Endothelial cell of umbilical vein (primary cell): ENCODE measurements around the gene KLHL6. TPM values are rescaled to one million over a fixed set of nuclear protein-coding genes. Genes with fewer than 3 reads are reported as not detected.

Experiments used
- BruUV-seq: library from RNA; stranded (reverse); fragments of 400-500 nt; replicated peaks from 2 replicates; lab custom pipeline; 2021; lab: Mats Ljungman, UMichigan
- CTCF ChIA-PET: fragments of 300-600, 350-600 bp; sonication (Branson Sonifier 250); formaldehyde crosslinking; loops from one replicate; lab custom pipeline; 2021; ENCODE audit warnings: antibody characterized with exemption, inconsistent platforms; lab: Charles Lee
- POLR2A ChIA-PET: fragments of 300-600, 350-600 bp; sonication (Branson Sonifier 250); formaldehyde crosslinking; loops from one replicate; lab custom pipeline; 2021; ENCODE audit warnings: antibody characterized with exemption, inconsistent platforms; lab: Charles Lee
- DNase-seq: peaks from one replicate; pipeline ENCODE4 v3.0.0-alpha.2; 2011; ENCODE audit warnings: low read depth, low spot score
- FAIRE-seq: peaks from 2 replicates; lab custom pipeline; 2011; peaks lifted over from hg19 to GRCh38; lab: Jason Lieb, UNC
- H2AFZ ChIP-seq: 2 replicates; pipeline ENCODE4 v1.6.0; 2012; ENCODE audit warnings: low read depth, low read length, control low read depth, inconsistent platforms
- H3K27ac ChIP-seq: 2 replicates; pipeline ENCODE4 v1.5.1; 2011; ENCODE audit warnings: low read depth, mild to moderate bottlenecking, control low read depth, low read length, moderate library complexity; ENCODE audit not compliant: insufficient read depth
- H3K27me3 ChIP-seq, 2 experiments: 2 replicates each; pipeline versions ENCODE4 v1.6.0 to v1.6.1; 2011; ENCODE audit warnings: low read length in 2 of 2, mixed read lengths in 1 of 2; ENCODE audit not compliant: control insufficient read depth in 2 of 2, insufficient read depth in 2 of 2
- H3K36me3 ChIP-seq, 2 experiments: 2 replicates in 1 of 2; 3 replicates in 1 of 2; pipeline ENCODE4 v1.5.1; 2011; ENCODE audit warnings: low read length in 2 of 2, mild to moderate bottlenecking in 1 of 2, moderate library complexity in 1 of 2; ENCODE audit not compliant: control insufficient read depth in 2 of 2, insufficient read depth in 2 of 2; ENCODE audit errors: extremely low read depth in 1 of 2
- H3K4me1 ChIP-seq: 3 replicates; pipeline ENCODE4 v1.5.1; 2011; ENCODE audit warnings: mild to moderate bottlenecking, low read length; ENCODE audit not compliant: control insufficient read depth, insufficient read depth; ENCODE audit errors: extremely low read depth
- H3K4me2 ChIP-seq: 2 replicates; pipeline ENCODE4 v1.6.1; 2011; ENCODE audit warnings: low read length, control low read depth, mixed read lengths; ENCODE audit not compliant: insufficient read depth
- H3K4me3 ChIP-seq, 3 experiments: fragments of 200-600 bp in 1 of 3; sonication (generic), shearing (Covaris generic) in 1 of 3; replicated peaks in 1 of 3; 2 replicates each; pipeline ENCODE4 v1.5.1; 2011 to 2016; ENCODE audit warnings: control low read depth in 3 of 3, low read length in 3 of 3, mild to moderate bottlenecking in 2 of 3, inconsistent platforms in 1 of 3, low read depth in 1 of 3, moderate library complexity in 1 of 3; ENCODE audit not compliant: insufficient read depth in 1 of 3
- H3K79me2 ChIP-seq: 2 replicates; pipeline ENCODE4 v1.6.0; 2012; ENCODE audit warnings: low read length, inconsistent platforms; ENCODE audit not compliant: control insufficient read depth, insufficient read depth
- H3K9ac ChIP-seq: replicated peaks from 2 replicates; pipeline ENCODE3; 2011; ENCODE audit warnings: low read length, control low read depth; ENCODE audit not compliant: insufficient read depth; ENCODE audit errors: extremely low read depth
- H3K9me1 ChIP-seq: replicated peaks from 3 replicates; pipeline ENCODE4 v1.6.0; 2011; ENCODE audit warnings: mild to moderate bottlenecking, low read length; ENCODE audit not compliant: control insufficient read depth, insufficient read depth; ENCODE audit errors: extremely low read depth
- H3K9me3 ChIP-seq: replicated peaks from 2 replicates; pipeline ENCODE4 v1.5.1; 2012; ENCODE audit warnings: low read length, inconsistent platforms; ENCODE audit not compliant: control insufficient read depth, insufficient read depth
- H4K20me1 ChIP-seq: replicated peaks from 2 replicates; pipeline ENCODE3; 2011; ENCODE audit warnings: mild to moderate bottlenecking, low read length; ENCODE audit not compliant: control insufficient read depth, insufficient read depth; ENCODE audit errors: extremely low read depth
- EZH2 ChIP-seq: IDR thresholded peaks from 2 replicates; pipeline ENCODE4 v1.6.1; 2012; ENCODE audit warnings: borderline replicate concordance, low read depth, mild to moderate bottlenecking, moderate library complexity, low read length, inconsistent platforms; ENCODE audit not compliant: severe bottlenecking
- FOS ChIP-seq: IDR thresholded peaks from 2 replicates; pipeline ENCODE4 v1.6.1; 2011; ENCODE audit warnings: mild to moderate bottlenecking, low read length, moderate library complexity, borderline replicate concordance; ENCODE audit not compliant: insufficient read depth
- GATA2 ChIP-seq: IDR thresholded peaks from 2 replicates; pipeline ENCODE4 v1.7.0; 2011; ENCODE audit warnings: low read depth, mild to moderate bottlenecking, moderate library complexity, mixed read lengths, low read length; ENCODE audit not compliant: insufficient read length, insufficient read depth
- JUN ChIP-seq: IDR thresholded peaks from 2 replicates; pipeline ENCODE4 v1.6.1; 2011; ENCODE audit warnings: borderline replicate concordance, low read depth; ENCODE audit not compliant: insufficient read length, insufficient read depth
- MAX ChIP-seq: IDR thresholded peaks from 2 replicates; pipeline ENCODE4 v1.6.1; 2011; ENCODE audit not compliant: insufficient read depth, insufficient read length
- MYC ChIP-seq: IDR thresholded peaks from one replicate; pipeline ENCODE4 v1.6.1; 2011; ENCODE audit warnings: mild to moderate bottlenecking, low read depth, low read length
- POLR2A ChIP-seq: IDR thresholded peaks from 2 replicates; pipeline ENCODE4 v1.6.1; 2012; ENCODE audit warnings: low read depth, mild to moderate bottlenecking, control low read depth, low read length
- POLR2AphosphoS5 ChIP-seq: IDR thresholded peaks from 2 replicates; pipeline ENCODE4 v1.6.1; 2012; ENCODE audit warnings: low read depth, mild to moderate bottlenecking, control low read depth, low read length, moderate library complexity; ENCODE audit not compliant: insufficient read depth
- dilution Hi-C: fragments of 300-500 bp; cut with MboI; formaldehyde crosslinking; loops from one replicate; pipeline ENCODE4 v1.15.0; 2019; ENCODE audit warnings: low sequenced_read_pairs; ENCODE audit not compliant: extremely low pct_ligation_motif_present
- intact Hi-C: fragments of 100-400 bp; cut with micrococcal nuclease; formaldehyde crosslinking; loops from one replicate; pipeline ENCODE4 v1.10.0; 2022
- polyA plus RNA-seq, 4 experiments: library from polyadenylated mRNA; depleted of rRNA in 3 of 4; stranded (reverse) in 3 of 4; unstranded in 1 of 4; fragments of >200 nt; gene quantifications; 2 replicates each; pipeline versions ENCODE4 v1.2.1 to v1.2.3, GENCODE V29; 2011 to 2012; ENCODE audit warnings: missing spikeins in 1 of 4
- total RNA-seq: library from RNA; stranded (reverse); gene quantifications from 2 replicates; pipeline ENCODE4 v1.2.3, GENCODE V29; 2021

KLHL6 gene
- total and polyA plus RNA-seq, 2 donors (not counting 3 experiments of a cell fraction or from before 2014, with no cell fraction given): 5.7 to 12.6 TPM

GRCh38 chr3:183498634-183499033 lies 56.9 kb downstream of the KLHL6 start:
- Histone ChIP-seq H4K20me1 (no peaks in the 10 kb centered on the region), H3K9me3 (no peaks in the 10 kb centered on the region), H3K4me3 (no peak overlapping the region), H3K4me2 (no peak overlapping the region), H3K79me2 (no peaks in the 10 kb centered on the region), H2AFZ (no peak overlapping the region), H3K27me3 (no peaks in the 10 kb centered on the region), H3K9ac (no peak overlapping the region), H3K27ac (no peak overlapping the region), H3K9me1 (no peaks in the 10 kb centered on the region), H3K36me3 (peaks cover 0 to 3% of the 10 kb centered on the region in 2 experiments), H3K4me1 (no peaks in the 10 kb centered on the region)
- DNase-seq (no peak), FAIRE-seq (no peak)
- ChIA-PET POLR2A (no interaction called here), CTCF (interaction anchor here (2.6 kb wide), 1 partner anchor 19 kb away, joined by 11 read pairs; no protein-coding TSS in a partner anchor)
- intact Hi-C loops: no loop called here
- TF ChIP-seq JUN: no peak
- TF ChIP-seq POLR2A: no peak
- no peak for TF ChIP-seq MAX
- no peak for TF ChIP-seq FOS
- no peak for TF ChIP-seq GATA2
- no peak for TF ChIP-seq EZH2
- no peak for TF ChIP-seq MYC
- dilution Hi-C loops: no loop called here
- no TSS peak for BruUV-seq

- no peaks in the 10 kb centered on the region for H3K9me3 ChIP-seq
- ChIA-PET POLR2A (no interaction called here), CTCF (interaction anchor here (2.6 kb wide), 1 partner anchor 18 kb away, joined by 11 read pairs; no protein-coding TSS in a partner anchor)
- TF ChIP-seq POLR2AphosphoS5 (no peak), POLR2A (no peak), MAX (no peak)
- no peak overlapping the region for H3K27ac ChIP-seq
- H3K79me2 ChIP-seq: no peaks in the 10 kb centered on the region
- dilution Hi-C loops: no loop called here
- FAIRE-seq (no peak), DNase-seq (no peak)
- H3K4me1 ChIP-seq: no peaks in the 10 kb centered on the region
- BruUV-seq: no TSS peak
- H4K20me1 ChIP-seq: no peaks in the 10 kb centered on the region
- intact Hi-C loops: no loop called here
- H3K9me1 ChIP-seq: no peaks in the 10 kb centered on the region
- no peak overlapping the region for H3K9ac ChIP-seq
- H2AFZ ChIP-seq: no peak overlapping the region
- peaks cover 0 to 3% of the 10 kb centered on the region in 2 experiments for H3K36me3 ChIP-seq
- H3K27me3 ChIP-seq: no peaks in the 10 kb centered on the region
- H3K4me3 ChIP-seq: no peak overlapping the region
- no peak overlapping the region for H3K4me2 ChIP-seq
Measured at GRCh38 chr3:183497313-183497712, 58.2 kb downstream of the KLHL6 start.
